DMS79 treated with DMSO at 0.1 percent for 48 hours (cell line): ENCODE results near the gene PDCD1.

Source experiments
- DNase-seq: peaks from one replicate; lab custom pipeline; 2025; lab: John Stamatoyannopoulos, UW

PDCD1 gene

DNA sequence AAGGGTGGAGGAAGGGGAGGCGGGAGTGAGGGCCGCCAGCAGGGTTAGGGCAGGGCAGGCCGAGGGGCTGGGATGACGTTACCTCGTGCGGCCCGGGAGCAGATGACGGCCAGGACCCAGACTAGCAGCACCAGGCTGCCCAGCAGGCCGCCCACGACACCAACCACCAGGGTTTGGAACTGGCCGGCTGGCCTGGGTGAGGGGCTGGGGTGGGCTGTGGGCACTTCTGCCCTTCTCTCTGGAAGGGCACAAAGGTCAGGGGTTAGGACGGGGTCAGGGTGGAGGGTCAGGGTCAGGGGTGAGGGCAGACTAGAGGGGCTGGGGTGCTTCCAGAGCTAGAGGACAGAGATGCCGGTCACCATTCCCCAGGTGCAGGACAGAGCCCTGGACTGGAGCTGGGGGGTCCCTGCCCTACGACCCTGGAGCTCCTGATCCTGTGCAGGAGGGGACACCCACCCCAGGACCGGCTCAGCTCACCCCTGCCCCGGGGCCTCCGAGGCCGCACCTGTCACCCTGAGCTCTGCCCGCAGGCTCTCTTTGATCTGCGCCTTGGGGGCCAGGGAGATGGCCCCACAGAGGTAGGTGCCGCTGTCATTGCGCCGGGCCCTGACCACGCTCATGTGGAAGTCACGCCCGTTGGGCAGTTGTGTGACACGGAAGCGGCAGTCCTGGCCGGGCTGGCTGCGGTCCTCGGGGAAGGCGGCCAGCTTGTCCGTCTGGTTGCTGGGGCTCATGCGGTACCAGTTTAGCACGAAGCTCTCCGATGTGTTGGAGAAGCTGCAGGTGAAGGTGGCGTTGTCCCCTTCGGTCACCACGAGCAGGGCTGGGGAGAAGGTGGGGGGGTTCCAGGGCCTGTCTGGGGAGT is 6.3 kb downstream of the PDCD1 start:
- no peak for DNase-seq

DNA sequence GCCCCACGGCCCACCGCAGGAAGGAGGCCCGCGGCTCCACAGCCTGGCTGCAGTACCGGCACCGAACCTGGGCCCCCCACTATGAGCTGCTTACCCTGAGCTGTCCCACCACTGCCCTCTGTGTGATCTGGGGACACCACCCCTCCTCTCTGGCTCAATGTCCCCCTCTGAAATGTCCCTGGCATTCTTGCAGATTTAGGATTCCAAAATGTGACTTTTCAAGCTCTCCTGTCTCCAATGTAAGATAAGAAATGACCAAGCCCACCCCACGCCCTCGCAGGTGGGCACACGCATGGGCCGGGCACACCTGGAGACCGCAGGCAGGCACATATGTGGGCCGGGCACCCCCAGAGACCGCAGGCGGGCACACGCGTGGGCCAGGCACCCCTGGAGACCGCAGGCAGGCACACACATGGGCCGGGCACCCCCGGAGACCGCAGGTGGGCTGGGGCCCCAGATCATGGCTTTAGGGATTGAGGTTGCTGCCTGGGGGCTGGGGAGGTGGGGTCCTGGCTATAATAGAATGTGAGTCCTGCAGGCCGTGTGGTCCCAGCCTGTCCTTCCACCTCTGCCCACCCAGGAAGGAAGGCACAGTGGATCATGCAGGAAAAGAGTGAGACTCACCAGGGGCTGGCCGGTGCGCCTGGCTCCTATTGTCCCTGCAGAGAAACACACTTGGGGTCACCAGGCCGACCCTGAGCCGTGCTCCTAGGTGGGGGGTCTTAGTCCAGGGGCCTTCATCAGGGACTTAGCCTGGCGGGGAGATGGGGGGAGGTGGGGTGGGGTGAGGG is 7.2 kb downstream of the PDCD1 start:
- no peak for DNase-seq

GRCh38 chr2:241850544-241851324 is 8.0 kb downstream of the PDCD1 start:
- no peak for DNase-seq

DNA sequence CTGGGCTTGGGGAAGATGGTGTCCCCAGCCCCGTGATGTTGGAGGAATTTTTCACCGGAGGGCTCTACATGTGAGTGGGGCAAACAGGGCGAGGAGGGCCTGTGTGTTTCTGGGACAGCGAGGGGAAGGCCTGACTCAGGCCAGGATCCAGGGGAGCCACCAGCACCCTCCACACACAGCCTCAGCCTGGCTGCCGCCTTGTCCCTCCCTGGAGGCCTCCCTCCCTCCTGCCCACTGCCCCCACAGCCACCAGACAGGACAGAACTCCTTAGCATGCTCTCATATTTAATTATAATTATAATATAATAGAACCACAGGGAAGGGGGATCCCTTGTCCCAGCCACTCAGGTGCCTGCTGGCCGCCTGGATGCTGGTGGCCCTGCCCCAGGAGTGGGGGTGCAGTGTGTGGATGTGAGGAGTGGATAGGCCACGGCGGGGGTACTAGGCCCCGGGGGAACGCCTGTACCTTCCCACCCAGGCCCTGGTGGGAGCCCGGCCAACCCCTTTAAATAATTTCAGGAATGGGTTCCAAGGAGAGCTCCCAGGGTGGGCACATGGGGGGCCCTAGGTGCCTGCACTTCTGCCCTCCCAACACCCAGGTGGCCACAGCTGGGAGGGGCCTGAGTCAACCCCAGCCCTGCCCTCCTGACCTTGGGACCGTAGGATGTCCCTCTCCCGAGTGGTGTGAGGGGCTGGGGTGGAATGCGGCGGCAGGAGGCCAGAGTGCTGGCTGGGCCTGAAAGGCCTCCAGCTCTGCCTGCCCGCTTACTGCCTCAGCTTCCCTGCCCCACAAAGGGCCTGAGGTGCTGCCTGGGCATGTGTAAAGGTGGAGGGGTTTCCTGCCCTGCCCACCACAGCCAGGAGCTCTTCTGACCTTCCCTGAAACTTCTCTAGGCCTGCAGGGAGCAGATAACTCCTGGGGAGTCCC is 8.8 kb downstream of the PDCD1 start:
- no peak for DNase-seq

DNA sequence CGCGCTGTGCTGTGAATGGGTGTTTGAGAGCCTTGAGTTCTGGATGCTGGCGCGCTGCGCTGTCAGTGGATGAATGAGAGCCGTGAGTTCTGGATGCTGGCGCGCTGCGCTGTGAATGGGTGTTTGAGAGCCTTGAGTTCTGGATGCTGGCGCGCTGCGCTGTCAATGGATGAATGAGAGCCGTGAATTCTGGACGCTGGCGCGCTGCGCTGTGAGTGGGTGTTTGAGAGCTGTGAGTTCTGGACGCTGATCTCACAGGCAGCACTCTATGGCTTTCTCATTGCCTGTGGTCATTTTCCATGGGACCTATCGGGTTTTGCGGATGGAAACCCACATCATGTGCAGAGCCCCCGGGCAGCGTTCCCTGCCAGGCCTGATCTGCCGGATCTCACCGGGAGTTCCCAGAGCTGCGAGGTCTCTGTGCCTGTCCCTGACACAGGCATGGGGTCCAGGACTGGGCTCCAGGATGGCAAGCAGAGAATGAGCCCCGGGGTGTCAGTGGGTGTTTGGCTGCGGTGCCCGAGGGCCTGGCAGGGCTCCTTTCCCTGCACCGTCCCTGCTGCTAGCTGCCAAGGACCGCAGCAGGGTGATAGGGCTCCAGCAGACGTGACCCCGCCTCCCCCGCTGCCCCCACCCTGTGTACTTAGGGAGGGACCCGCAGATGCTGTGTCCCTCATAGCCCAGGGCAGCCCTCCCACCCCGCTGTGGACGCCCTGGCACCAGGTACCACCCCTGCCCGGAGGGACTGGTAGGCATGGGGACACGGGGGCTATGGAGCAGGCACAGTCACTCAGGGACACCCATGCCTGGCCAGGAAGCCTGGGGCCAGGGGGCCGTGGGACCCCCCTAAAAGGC is 9.7 kb downstream of the PDCD1 start:
- DNase-seq, result no peak

GRCh38 chr2:241846406-241846805 is 12.3 kb downstream of the PDCD1 start:
- DNase-seq, result no peak

DNA sequence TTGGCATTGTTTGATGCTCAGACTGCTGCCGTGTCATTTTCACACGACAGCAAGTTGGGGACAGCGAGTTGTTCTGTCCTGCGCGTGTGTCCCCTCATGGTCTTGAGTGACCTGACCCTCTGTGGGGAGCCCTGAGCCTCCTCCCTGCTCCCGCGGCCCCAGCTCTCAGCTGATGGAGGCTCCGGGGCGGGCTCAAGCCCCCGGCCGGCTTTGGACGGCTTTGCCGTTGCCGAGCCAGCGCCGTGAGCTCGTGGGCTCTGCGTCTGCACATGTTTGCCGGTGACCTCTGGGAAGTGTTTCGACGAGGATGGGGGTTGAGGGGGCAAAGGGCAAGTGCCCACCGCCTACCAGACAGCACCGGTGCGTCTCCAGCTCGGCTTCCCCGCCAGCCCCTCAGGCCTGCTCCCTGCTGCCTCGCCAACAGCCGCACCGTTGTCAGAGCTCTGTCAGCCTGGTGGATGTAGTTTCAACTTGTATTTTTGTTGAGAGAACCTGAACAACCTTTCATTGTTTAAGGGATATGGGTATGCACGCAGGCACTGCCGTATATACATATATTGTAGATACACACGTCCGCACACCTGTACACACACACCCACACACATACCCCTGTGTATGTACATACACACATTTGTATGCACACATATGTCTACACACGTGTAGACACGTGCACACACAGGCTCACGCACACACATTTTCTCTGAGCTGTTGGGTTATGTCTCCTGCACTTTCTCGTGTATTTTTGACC is 13.7 kb downstream of the PDCD1 start:
- DNase-seq, result no peak

- peak; percentile 2 for DNase-seq
Measured at GRCh38 chr2:241844066-241844728, 14.5 kb downstream of the PDCD1 start.

GRCh38 chr2:241843321-241844065 is 15.2 kb downstream of the PDCD1 start:
- no peak for DNase-seq

DNA sequence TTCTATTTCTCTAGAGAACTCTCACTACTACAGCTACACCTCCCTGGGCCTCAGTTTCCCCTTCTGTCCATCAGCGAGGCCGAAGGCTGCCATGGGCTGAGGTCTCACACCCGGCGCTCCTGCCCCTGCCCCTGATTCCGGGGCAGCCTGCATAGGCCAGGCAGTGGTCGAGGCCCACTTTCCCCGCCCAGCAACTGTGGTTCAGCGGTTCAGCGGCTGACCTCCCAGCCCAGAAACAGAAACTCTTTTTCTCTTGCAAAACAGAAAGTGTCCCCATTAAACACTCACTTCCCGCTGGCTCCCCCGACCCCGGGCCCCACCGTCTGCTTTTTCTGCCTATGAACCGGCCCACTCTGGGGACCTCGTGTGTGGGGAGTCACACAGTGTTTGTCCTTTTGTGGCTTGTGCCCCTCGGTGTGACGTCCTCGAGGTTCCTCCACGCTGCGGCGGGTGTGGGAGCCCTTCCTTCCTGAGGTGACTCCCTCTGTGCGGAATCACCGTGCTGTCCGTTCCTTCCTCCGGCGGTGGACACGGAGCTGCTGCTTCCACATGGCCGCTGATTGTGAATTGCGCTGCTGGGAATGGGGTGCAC is 16.0 kb downstream of the PDCD1 start:
- no peak for DNase-seq

- DNase-seq, result no peak
Measured at GRCh38 chr2:241842067-241842415, 16.7 kb downstream of the PDCD1 start.

DNA sequence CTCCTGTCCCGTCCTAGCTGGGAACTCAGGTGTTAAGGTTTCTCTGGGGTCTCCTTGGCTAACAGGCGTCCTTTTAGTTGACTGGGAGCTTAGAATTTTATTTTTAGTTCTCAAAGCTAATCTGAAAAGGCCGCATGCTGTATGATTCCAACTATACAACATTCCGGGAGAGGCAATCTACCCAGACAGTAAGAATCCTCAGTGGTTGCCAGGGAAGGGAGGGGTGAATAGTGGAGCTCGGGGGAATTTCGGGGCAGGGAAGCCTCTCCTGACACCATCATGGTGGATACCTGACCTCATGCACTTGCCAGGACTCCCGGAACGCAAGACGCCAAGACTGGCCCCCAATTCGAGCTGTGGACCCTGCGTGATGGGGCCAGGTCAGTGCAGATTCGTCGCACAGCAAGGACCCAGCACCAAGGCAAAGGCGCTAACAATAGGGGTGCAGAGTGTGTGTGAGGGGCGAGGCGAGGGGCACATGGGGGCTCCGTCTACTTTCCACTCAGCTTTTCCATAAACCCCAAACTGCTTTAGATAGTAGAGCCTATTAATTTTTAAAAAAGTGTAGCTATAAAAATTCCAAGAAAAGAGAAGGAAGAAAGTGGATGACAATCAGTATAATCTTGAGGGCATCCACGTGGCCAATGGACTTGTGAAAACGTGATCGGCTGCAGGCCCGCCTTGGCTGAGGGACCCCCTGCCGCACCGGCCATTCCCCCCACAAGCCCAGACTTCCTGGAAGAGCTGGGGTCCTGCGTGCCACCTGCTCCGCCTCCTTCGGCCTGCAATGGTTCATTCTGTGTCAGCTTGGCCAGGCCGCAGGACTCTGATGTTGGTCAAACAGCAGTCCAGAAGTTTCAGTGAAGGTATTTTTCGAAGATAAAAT is 17.3 kb downstream of the PDCD1 start:
- DNase-seq, result no peak

DNA sequence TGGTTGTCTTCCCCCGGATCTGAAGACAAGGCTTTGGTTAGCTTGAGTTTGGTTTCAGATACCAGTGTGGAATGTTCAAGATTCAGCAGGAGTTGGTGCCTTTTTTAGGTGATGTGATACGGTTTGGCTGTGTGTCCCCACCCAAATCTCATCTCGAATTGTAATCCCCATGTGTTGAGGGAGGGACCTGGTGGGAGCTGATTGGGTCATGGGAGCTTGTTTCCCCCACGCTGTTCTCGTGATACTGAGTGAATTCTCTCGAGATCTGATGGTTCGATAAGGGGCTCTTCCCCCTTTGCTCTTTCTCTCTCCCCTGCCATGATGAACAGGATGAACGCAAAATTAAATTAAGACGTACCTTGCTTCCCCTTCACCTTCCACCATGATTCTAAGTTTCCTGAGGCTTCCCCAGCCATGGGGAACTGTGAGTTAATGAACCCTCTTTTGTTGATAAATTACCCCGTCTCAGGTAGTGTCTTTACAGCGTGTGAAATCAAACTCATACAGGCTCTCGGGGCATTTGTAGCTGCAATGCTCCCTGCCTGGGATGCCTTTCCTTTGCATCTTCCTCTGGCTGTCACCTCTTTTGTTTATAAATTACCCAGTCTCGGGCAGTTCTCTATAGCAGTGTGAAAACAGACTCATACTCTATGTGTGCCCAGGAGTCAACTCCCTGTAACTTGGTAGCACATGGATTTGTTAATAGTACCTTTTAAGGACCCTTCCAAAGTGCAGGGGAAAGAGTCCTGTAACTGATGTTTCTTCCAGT is 21.3 kb downstream of the PDCD1 start:
- no peak for DNase-seq

- no peak for DNase-seq
Measured at GRCh38 chr2:241836292-241836691, 22.4 kb downstream of the PDCD1 start.

- DNase-seq, result no peak
Measured at GRCh38 chr2:241835611-241836010, 23.1 kb downstream of the PDCD1 start.

DNA sequence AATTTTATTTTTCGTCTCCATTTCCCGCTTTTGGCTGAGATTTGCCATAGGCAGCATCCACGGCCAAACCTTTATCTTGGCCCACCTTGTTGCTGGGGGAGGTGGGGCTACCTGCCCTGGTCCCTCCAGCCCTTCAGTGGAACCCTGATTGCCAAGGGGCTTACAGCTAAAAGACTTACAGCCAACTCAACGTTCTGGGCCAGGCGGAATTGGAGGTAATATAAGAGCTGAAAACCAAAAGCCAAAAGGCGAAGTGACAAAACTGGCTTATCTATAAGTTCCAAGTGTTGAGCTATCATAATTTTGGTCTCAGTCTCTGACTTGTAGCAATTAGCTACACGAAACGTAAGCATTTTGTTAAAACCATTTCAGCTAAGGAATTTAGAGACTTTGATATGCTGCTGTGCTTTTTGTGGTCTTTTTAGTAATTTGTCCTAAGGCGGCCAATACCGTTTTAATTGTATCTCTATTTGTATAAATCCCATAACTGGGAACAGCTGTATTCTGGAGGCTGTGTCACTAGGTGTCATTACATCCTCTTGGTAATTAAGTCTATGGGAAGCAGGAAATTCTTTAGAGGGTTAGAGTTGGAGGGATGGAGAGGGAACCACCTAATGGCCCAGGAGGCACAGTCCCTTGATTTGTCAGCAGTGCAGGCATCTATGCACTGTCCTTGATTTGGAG is 24.0 kb downstream of the PDCD1 start:
- DNase-seq, result no peak
